Esophagus (tissue), 2 donors: ENCODE measurements around the gene HCFC1. TPM values are rescaled to one million over a fixed set of nuclear protein-coding genes. Genes with fewer than 3 reads are reported as not detected.

Experiments
- H3K27ac ChIP-seq, 2 donors: one replicate each; pipeline ENCODE4 v1.5.1; 2013; ENCODE audit warnings: low read depth in 2 of 2, mild to moderate bottlenecking in 2 of 2, inconsistent platforms in 1 of 2, low read length in 1 of 2, moderate library complexity in 1 of 2
- H3K27me3 ChIP-seq, 2 donors: one replicate each; pipeline ENCODE4 v1.6.1; 2013; ENCODE audit warnings: low read length in 2 of 2, control low read depth in 1 of 2, mild to moderate bottlenecking in 1 of 2; ENCODE audit not compliant: insufficient read depth in 2 of 2, control insufficient read depth in 1 of 2
- H3K36me3 ChIP-seq, 2 donors: one replicate each; pipeline ENCODE4 v1.6.1; 2013; ENCODE audit warnings: low read length in 1 of 2; ENCODE audit not compliant: control insufficient read depth in 2 of 2, insufficient read depth in 2 of 2
- H3K4me1 ChIP-seq, 2 donors: one replicate each; pipeline ENCODE4 v1.6.1; 2013; ENCODE audit warnings: low read length in 1 of 2; ENCODE audit not compliant: control insufficient read depth in 2 of 2, insufficient read depth in 2 of 2
- H3K4me3 ChIP-seq, 2 donors: one replicate each; pipeline ENCODE4 v1.5.1; 2013; ENCODE audit warnings: low read length in 2 of 2, mild to moderate bottlenecking in 2 of 2, low read depth in 1 of 2, moderate library complexity in 1 of 2
- H3K9me3 ChIP-seq, 2 donors: one replicate each; pipeline ENCODE4 v1.6.1; 2013; ENCODE audit warnings: mild to moderate bottlenecking in 2 of 2, low read depth in 1 of 2, low read length in 1 of 2, moderate library complexity in 1 of 2; ENCODE audit not compliant: control insufficient read depth in 2 of 2, insufficient read depth in 1 of 2
- WGBS, 2 donors: extraction: QIAGEN DNeasy Blood & Tissue Kit; methylation state at CpG; one replicate each; pipeline ENCODE4 v1.1.7; 2013; 5-methylcytosine and 5-hydroxymethylcytosine counted together
- polyA plus RNA-seq, 2 donors: library from polyadenylated mRNA; stranded (reverse); fragments of 200-250 nt; gene quantifications; one replicate each; pipeline ENCODE4 v1.2.3, GENCODE V29; 2013
- donor health status: healthy with polysubstance abuse.
- donor health status: Bipolar disorder and iron deficiency.

Gene HCFC1
- polyA plus RNA-seq, 2 donors = 13.0 to 15.9 TPM

GRCh38 chrX:154015581-154016264 lies 44.1 kb upstream of the HCFC1 start:
- H3K27ac ChIP-seq = no peak overlapping the region
- peaks cover 0 to 8% of the 10 kb centered on the region in 2 donors for H3K4me1 ChIP-seq
- no peak overlapping the region for H3K4me3 ChIP-seq
- H3K27me3 ChIP-seq = no peaks in the 10 kb centered on the region
- H3K36me3 ChIP-seq = peaks cover 0 to 23% of the 10 kb centered on the region in 2 donors
- 75 to 81% methylated on average over 16 of the region's 16 CpGs for WGBS, 2 donors
- no peaks in the 10 kb centered on the region for H3K9me3 ChIP-seq

- Histone ChIP-seq H3K4me1 (peaks cover 0 to 3% of the 10 kb centered on the region in 2 donors), H3K27me3 (no peaks in the 10 kb centered on the region), H3K36me3 (peaks cover 0 to 23% of the 10 kb centered on the region in 2 donors), H3K4me3 (no peak overlapping the region), H3K27ac (no peak overlapping the region), H3K9me3 (no peaks in the 10 kb centered on the region)
- 82 to 87% methylated on average over 24 of the region's 24 CpGs for WGBS, 2 donors
Measured at GRCh38 chrX:154014429-154015380, 43.1 kb upstream of the HCFC1 start.

DNA sequence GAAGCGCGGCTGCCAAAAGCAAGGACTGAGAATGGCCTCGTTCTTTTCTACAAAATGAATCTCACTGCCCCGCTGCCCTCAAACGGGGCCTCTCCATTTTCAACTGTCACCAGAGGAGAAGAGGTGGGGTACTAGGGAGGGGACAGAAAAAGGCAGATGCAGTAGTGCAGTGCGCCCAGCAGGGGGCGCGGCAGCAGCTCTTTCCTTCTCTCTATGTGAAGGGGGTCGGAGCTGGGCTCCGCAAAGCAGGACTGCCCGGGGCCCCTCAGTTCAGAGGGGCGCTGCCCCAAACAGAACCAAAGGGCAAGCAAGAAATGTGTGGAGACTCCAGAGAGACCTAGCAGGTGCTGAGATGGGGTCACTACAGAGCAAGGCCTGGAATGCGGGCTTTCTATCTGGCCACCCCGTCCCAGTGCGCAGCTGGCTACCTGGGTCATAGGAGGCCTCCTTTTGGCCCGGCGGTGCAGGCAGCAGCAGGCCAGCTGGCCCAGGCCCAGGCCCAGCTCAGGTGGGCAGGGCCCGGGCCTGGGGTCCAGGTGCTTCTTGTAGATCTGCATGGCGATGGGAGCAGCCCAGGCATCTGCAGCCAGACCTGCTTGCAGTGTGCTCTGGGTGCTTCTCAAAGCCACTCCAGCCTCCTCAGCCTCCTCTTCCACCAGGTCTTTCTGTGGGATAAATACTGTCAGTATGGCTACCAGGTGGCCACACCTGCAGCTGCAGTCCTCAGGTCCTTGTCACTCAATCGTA lies 42.2 kb upstream of the HCFC1 start:
- Histone ChIP-seq H3K9me3 (no peaks in the 10 kb centered on the region), H3K4me3 (no peak overlapping the region), H3K27me3 (no peaks in the 10 kb centered on the region), H3K36me3 (peaks cover 0 to 23% of the 10 kb centered on the region in 2 donors), H3K4me1 (peaks cover 0 to 3% of the 10 kb centered on the region in 2 donors), H3K27ac (no peak overlapping the region)
- 44 to 46% methylated on average over 19 to 20 of the region's 20 CpGs for WGBS, 2 donors

DNA sequence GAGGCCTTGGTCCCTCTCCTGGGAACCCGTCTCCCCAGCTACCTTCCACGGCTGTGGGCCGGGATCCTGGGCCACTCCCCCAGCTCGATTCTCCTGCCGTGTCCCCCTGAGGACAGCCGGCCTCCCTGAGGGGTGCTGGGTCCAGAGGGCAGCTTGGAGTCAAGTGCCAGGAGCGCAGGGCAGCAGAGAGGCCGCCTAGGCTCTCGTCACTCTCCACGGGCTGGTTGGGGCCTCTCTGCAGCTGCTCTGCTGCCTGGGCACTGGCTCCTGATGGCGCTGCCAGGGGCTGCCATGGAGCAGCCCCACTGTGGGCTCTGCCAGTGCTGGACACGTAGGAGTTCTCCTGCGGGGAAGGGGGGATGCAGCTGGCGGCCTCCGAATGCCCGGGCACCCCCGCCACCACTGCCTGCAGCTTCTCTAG lies 41.4 kb upstream of the HCFC1 start:
- no peak overlapping the region for H3K4me3 ChIP-seq
- no peak overlapping the region for H3K27ac ChIP-seq
- 62 to 76% methylated on average over 11 to 17 of the region's 17 CpGs for WGBS, 2 donors
- H3K27me3 ChIP-seq = no peaks in the 10 kb centered on the region
- peaks cover 0 to 23% of the 10 kb centered on the region in 2 donors for H3K36me3 ChIP-seq
- no peaks in the 10 kb centered on the region for H3K4me1 ChIP-seq
- no peaks in the 10 kb centered on the region for H3K9me3 ChIP-seq

- 71 to 82% methylated on average over 17 of the region's 17 CpGs for WGBS, 2 donors
- Histone ChIP-seq H3K27me3 (no peaks in the 10 kb centered on the region), H3K9me3 (no peaks in the 10 kb centered on the region), H3K4me1 (no peaks in the 10 kb centered on the region), H3K27ac (no peak overlapping the region), H3K4me3 (no peak overlapping the region), H3K36me3 (peaks cover 0 to 23% of the 10 kb centered on the region in 2 donors)
Measured at GRCh38 chrX:154012336-154012991, 40.8 kb upstream of the HCFC1 start.

- H3K36me3 ChIP-seq = peaks cover 0 to 22% of the 10 kb centered on the region in 2 donors
- H3K27me3 ChIP-seq = no peaks in the 10 kb centered on the region
Measured at GRCh38 chrX:154011376-154012335, 40.0 kb upstream of the HCFC1 start.

DNA sequence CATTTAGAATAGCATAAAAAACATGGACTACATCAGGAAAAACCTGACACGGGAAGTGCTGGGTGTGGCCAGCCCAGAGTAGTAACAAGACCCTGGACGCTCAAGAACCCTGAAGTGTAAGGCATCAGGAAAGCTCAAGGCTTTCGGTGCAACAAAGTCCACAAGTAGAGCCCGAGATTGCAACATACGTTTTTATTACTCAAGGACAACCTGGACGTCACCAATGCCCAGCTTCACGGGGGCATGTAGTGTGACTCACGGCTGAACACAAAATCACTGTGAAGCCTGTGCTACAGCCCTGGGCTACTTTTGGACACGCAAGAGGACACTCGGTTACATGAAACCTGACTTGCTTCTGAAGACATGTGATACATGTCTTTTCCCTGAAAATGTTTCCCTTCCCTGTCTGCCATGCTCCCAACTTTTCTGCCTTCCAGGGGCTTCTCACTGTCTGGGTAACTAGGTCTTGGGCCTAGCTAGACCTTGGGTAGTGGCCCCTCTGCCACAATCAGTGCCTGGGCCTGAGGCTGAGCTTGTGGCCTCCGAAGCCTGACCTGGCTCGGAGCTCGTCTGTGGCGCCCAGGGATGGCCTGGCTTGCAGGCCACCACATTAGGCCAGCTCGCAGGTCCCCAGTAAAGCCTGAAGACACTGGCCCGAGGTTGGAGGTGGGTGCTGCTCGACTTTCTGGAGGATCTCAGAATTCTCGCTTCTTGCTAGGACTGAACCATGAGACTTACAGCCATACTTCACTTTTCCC lies 38.9 kb upstream of the HCFC1 start:
- Histone ChIP-seq H3K4me3 (no peak overlapping the region), H3K27me3 (no peaks in the 10 kb centered on the region), H3K36me3 (peaks cover 0 to 12% of the 10 kb centered on the region in 2 donors), H3K9me3 (no peaks in the 10 kb centered on the region), H3K4me1 (no peaks in the 10 kb centered on the region), H3K27ac (no peak overlapping the region)
- 84 to 86% methylated on average over 18 of the region's 18 CpGs for WGBS, 2 donors

More at GRCh38 chrX:154011376-154012335, 40.0 kb upstream of the HCFC1 start:
- no peak overlapping the region for H3K27ac ChIP-seq
- H3K9me3 ChIP-seq = no peaks in the 10 kb centered on the region
- no peak overlapping the region for H3K4me3 ChIP-seq
- 80 to 85% methylated on average over 18 of the region's 18 CpGs for WGBS, 2 donors
- H3K4me1 ChIP-seq = no peaks in the 10 kb centered on the region

DNA sequence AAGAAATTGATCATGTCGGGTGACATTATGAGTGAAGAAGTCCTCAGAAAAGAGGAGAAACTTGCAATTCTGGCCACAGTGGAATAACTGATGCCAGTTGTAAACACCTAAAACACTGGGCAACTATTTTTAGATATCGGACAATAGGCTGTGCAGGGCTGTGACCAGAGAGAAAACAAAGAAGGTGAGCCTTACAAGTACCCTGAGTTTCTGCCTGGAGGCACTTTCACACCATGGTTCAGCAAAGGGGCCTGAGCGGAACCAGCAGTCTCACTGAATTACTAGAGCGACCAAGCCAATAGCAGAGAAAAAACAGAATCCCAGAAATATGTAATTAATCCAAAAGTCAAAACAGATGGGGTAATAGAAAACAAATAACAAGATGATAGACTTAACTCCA lies 36.9 kb upstream of the HCFC1 start:
- H3K9me3 ChIP-seq = no peaks in the 10 kb centered on the region
- peaks cover 0 to 10% of the 10 kb centered on the region in 2 donors for H3K36me3 ChIP-seq
- H3K4me3 ChIP-seq = no peak overlapping the region
- H3K27me3 ChIP-seq = no peaks in the 10 kb centered on the region
- H3K4me1 ChIP-seq = no peaks in the 10 kb centered on the region
- H3K27ac ChIP-seq = no peak overlapping the region
- 64 to 78% methylated on average over 4 of the region's 4 CpGs for WGBS, 2 donors
